ENCODE data around the gene SLC34A3. TPM values are rescaled to one million over a fixed set of nuclear protein-coding genes. Genes with fewer than 3 reads are reported as not detected.
A peak's percentile ranks its signal among the peaks of the same experiment; 100 is the strongest.

Gene SLC34A3
- total RNA-seq, 1 experiment from 2014 or later: 0.26 TPM

- Mint-ChIP-seq H3K27me3 (ENCODE audit: unreplicated experiment) (no peaks in the 10 kb centered on the region), H3K36me3 (ENCODE audit: insufficient read depth, unreplicated experiment) (peaks cover 49% of the 10 kb centered on the region), H3K27ac (ENCODE audit: unreplicated experiment) (no peak overlapping the region), H3K9me3 (ENCODE audit: low read depth, unreplicated experiment) (no peaks in the 10 kb centered on the region), H3K4me1 (ENCODE audit: low read depth, unreplicated experiment) (peaks cover 22% of the 10 kb centered on the region), H3K4me3 (ENCODE audit: low read depth, unreplicated experiment) (no peak overlapping the region)
- CTCF ChIA-PET: no interaction called here
- TF ChIP-seq, protein P1, sequence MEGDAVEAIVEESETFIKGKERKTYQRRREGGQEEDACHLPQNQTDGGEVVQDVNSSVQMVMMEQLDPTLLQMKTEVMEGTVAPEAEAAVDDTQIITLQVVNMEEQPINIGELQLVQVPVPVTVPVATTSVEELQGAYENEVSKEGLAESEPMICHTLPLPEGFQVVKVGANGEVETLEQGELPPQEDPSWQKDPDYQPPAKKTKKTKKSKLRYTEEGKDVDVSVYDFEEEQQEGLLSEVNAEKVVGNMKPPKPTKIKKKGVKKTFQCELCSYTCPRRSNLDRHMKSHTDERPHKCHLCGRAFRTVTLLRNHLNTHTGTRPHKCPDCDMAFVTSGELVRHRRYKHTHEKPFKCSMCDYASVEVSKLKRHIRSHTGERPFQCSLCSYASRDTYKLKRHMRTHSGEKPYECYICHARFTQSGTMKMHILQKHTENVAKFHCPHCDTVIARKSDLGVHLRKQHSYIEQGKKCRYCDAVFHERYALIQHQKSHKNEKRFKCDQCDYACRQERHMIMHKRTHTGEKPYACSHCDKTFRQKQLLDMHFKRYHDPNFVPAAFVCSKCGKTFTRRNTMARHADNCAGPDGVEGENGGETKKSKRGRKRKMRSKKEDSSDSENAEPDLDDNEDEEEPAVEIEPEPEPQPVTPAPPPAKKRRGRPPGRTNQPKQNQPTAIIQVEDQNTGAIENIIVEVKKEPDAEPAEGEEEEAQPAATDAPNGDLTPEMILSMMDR (IDR thresholded peaks at IDR 0.05; ENCODE audit: unreplicated experiment): no peak
- intact Hi-C loops (cut with micrococcal nuclease; ENCODE audit: unreplicated experiment): no loop called here
- BruUV-seq (replicated peaks): no TSS peak
- DNase-seq: no peak
Observed at GRCh38 chr9:137280474-137281344, 50.0 kb downstream of the SLC34A3 start.

- CTCF ChIA-PET: interaction anchor here (0.7 kb wide), 1 partner anchor 47 kb away, joined by 4 read pairs; no protein-coding TSS in a partner anchor
- no peak for DNase-seq
- no TSS peak for BruUV-seq (replicated peaks)
- no peaks in the 10 kb centered on the region for H3K9me3 Mint-ChIP-seq (ENCODE audit: low read depth, unreplicated experiment)
- H3K36me3 Mint-ChIP-seq (ENCODE audit: insufficient read depth, unreplicated experiment): peaks cover 43% of the 10 kb centered on the region
- H3K27ac Mint-ChIP-seq (ENCODE audit: unreplicated experiment): peak overlapping the region; percentile 68
- H3K27me3 Mint-ChIP-seq (ENCODE audit: unreplicated experiment): no peaks in the 10 kb centered on the region
- peak overlapping the region; percentile 47 for H3K4me3 Mint-ChIP-seq (ENCODE audit: low read depth, unreplicated experiment)
- peaks cover 18% of the 10 kb centered on the region for H3K4me1 Mint-ChIP-seq (ENCODE audit: low read depth, unreplicated experiment)
- TF ChIP-seq, protein P1 (IDR thresholded peaks at IDR 0.05; ENCODE audit: unreplicated experiment): no peak
- intact Hi-C loops (cut with micrococcal nuclease; ENCODE audit: unreplicated experiment): no loop called here
Observed at GRCh38 chr9:137281345-137282116, 50.8 kb downstream of the SLC34A3 start.

Other genes with a start within 250 kb of the SLC34A3 start
- 0.22 TPM in 1 of 2 replicates, not detected in the other for gene LCNL1, start 247.9 kb upstream of the SLC34A3 start, total RNA-seq (2022)
- gene PAXX, start 238.5 kb upstream of the SLC34A3 start, total RNA-seq (2022): 38.3 and 43.7 TPM in 2 replicates
- gene CLIC3, start 234.3 kb upstream of the SLC34A3 start, total RNA-seq (2022): 0.35 and 0.91 TPM in 2 replicates
- gene ABCA2, start 202.7 kb upstream of the SLC34A3 start, total RNA-seq (2022): 47.6 and 50.7 TPM in 2 replicates
- gene FUT7, start 198.8 kb upstream of the SLC34A3 start, total RNA-seq (2022): not detected in 2 replicates
- gene NPDC1, start 184.7 kb upstream of the SLC34A3 start, total RNA-seq (2022): 65.2 and 78.6 TPM in 2 replicates
- gene ENTPD2, start 176.8 kb upstream of the SLC34A3 start, total RNA-seq (2022): 3.8 and 5.8 TPM in 2 replicates
- 38.4 and 41.1 TPM in 2 replicates for gene SAPCD2, start 160.3 kb upstream of the SLC34A3 start, total RNA-seq (2022)
- gene UAP1L1, start 153.4 kb upstream of the SLC34A3 start, total RNA-seq (2022): 9.1 and 10.8 TPM in 2 replicates
- 61.4 and 65.6 TPM in 2 replicates for gene MAN1B1, start 143.9 kb upstream of the SLC34A3 start, total RNA-seq (2022)
- 51.6 and 76.8 TPM in 2 replicates for gene DPP7, start 116.2 kb upstream of the SLC34A3 start, total RNA-seq (2022)
- 0.24 and 0.54 TPM in 2 replicates for gene GRIN1, start 91.7 kb upstream of the SLC34A3 start, total RNA-seq (2022)
- gene LRRC26, start 60.9 kb upstream of the SLC34A3 start, total RNA-seq (2022): 0.52 and 0.98 TPM in 2 replicates
- not detected in 2 replicates for gene TMEM210, start 58.8 kb upstream of the SLC34A3 start, total RNA-seq (2022)
- 49.4 and 51.4 TPM in 2 replicates for gene ANAPC2, start 42.3 kb upstream of the SLC34A3 start, total RNA-seq (2022)
- 41.9 and 44.1 TPM in 2 replicates for gene SSNA1, start 42.2 kb upstream of the SLC34A3 start, total RNA-seq (2022)
- 18.3 and 20.3 TPM in 2 replicates for gene TPRN, start 30.2 kb upstream of the SLC34A3 start, total RNA-seq (2022)
- gene TMEM203, start 25.3 kb upstream of the SLC34A3 start, total RNA-seq (2022): 25.4 and 28.8 TPM in 2 replicates
- gene NDOR1, start 25.2 kb upstream of the SLC34A3 start, total RNA-seq (2022): 26.4 and 27.7 TPM in 2 replicates
- 10.1 and 14.2 TPM in 2 replicates for gene RNF208, start 8.7 kb upstream of the SLC34A3 start, total RNA-seq (2022)
- gene CYSRT1, start 5.7 kb upstream of the SLC34A3 start, total RNA-seq (2022): 3.0 and 3.6 TPM in 2 replicates
- 1.6 and 1.7 TPM in 2 replicates for gene RNF224, start 3.4 kb upstream of the SLC34A3 start, total RNA-seq (2022)
- 360 and 383 TPM in 2 replicates for gene TUBB4B, start 10.4 kb downstream of the SLC34A3 start, total RNA-seq (2022)
- not detected in 2 replicates for gene STPG3, start 20.4 kb downstream of the SLC34A3 start, total RNA-seq (2022)
- gene NELFB, start 24.4 kb downstream of the SLC34A3 start, total RNA-seq (2022): 41.8 and 43.5 TPM in 2 replicates
- 51.8 and 60.2 TPM in 2 replicates for gene TOR4A, start 46.8 kb downstream of the SLC34A3 start, total RNA-seq (2022)
- gene NRARP, start 71.4 kb downstream of the SLC34A3 start, total RNA-seq (2022): 32.6 and 32.9 TPM in 2 replicates
- gene EXD3, start 192.3 kb downstream of the SLC34A3 start, total RNA-seq (2022): 13.2 and 15.3 TPM in 2 replicates
- 12.0 and 12.3 TPM in 2 replicates for gene NOXA1, start 192.5 kb downstream of the SLC34A3 start, total RNA-seq (2022)
- 0.97 and 1.6 TPM in 2 replicates for gene ENTPD8, start 210.5 kb downstream of the SLC34A3 start, total RNA-seq (2022)
- gene NSMF, start 228.4 kb downstream of the SLC34A3 start, total RNA-seq (2022): 31.6 and 38.3 TPM in 2 replicates